ENCODE data around the gene ACSF2. TPM values are rescaled to one million over a fixed set of nuclear protein-coding genes. Genes with fewer than 3 reads are reported as not detected.
A peak's percentile ranks its signal among the peaks of the same experiment; 100 is the strongest.

The ACSF2 gene
- polyA plus RNA-seq, 2 of the 4 experiments (the other 2 are of a cell fraction): 24.4 to 33.6 TPM

DNA sequence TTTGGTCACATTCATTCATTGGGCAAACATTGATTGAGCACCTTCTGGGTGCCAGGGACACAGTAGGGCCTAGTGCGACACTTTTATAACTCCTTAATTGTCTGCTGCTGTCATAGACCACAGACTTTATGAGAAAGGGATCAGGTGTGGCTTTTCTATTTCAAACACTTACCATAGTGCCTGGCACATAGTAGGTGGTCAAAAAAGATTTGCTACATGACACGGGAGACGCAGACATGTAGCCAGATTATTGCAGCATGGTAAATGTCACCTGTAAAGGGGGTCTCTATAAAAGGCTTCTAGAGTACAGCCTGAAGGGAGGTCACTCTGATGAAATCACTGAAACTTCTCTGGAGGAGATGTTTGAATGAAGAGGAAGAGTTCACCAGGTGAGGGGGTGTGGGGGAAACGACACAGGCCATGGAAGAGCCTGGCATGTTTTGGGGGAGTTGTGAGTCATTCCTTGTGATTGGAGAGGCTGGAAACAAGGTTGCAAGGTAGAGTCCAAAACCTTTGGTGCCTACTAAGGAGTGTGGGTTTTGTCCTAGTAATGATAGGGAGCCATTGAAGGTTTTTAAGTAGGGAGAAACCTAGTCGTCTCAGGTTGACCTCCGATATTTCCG is 54.2 kb downstream of the ACSF2 start:
- ChIA-PET CTCF (interaction anchor here (1.0 to 10.0 kb wide), 30 partner anchors 8 to 382 kb away, joined by 3 to 238 read pairs (median 5); partner anchors contain the start of genes CHAD, COL1A1, EPN3 and LRRC59), POLR2A (interaction anchor here (0.9 to 1.0 kb wide), 5 partner anchors 23 to 328 kb away, joined by 3 to 4 read pairs (median 3); no protein-coding TSS in a partner anchor)
- Histone ChIP-seq H3K9me3 (no peaks in the 10 kb centered on the region), H3K27ac (peak overlapping the region in 1 of 2 experiments; percentile 91; a peak in 3 of 6 replicates), H3K4me1 (peaks cover 31% of the 10 kb centered on the region), H3K4me2 (peak overlapping the region; percentile 76), H3K4me3 (no peak overlapping the region; the same call in 2 of the 3 replicates)
- TF ChIP-seq MAZ (IDR thresholded peaks at IDR 0.05; ENCODE audit: borderline replicate concordance, low read depth, low read length): no peak
- no peak for TF ChIP-seq ZNF302 (CRISPR knock-in tag; IDR thresholded peaks at IDR 0.05)
- no peak for TF ChIP-seq HOXB5 (CRISPR knock-in tag; IDR thresholded peaks at IDR 0.05)
- TF ChIP-seq TP53 (CRISPR knock-in tag; IDR thresholded peaks at IDR 0.05): no peak
- TF ChIP-seq, protein P1, sequence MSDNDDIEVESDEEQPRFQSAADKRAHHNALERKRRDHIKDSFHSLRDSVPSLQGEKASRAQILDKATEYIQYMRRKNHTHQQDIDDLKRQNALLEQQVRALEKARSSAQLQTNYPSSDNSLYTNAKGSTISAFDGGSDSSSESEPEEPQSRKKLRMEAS (IDR thresholded peaks at IDR 0.05): no peak
- no peak for TF ChIP-seq MYC (IDR thresholded peaks at IDR 0.05; ENCODE audit: borderline replicate concordance, low read length)
- TF ChIP-seq NR3C1 (IDR thresholded peaks at IDR 0.05): no peak
- TF ChIP-seq NPAS2 (CRISPR knock-in tag; IDR thresholded peaks at IDR 0.05; ENCODE audit: borderline replicate concordance): no peak
- no peak for TF ChIP-seq EHF (CRISPR knock-in tag; IDR thresholded peaks at IDR 0.05)
- TF ChIP-seq RFX5 (IDR thresholded peaks at IDR 0.05): no peak
- no peak for TF ChIP-seq BHLHE40 (IDR thresholded peaks at IDR 0.05; ENCODE audit: low read depth, low read length)
- FAIRE-seq (no peak), DNase-seq (ENCODE audit: low read depth in 1 of 2, low spot score in 1 of 2) (no peak), ATAC-seq (no peak)
- 88% methylated on average over 7 of the region's 7 CpGs for WGBS (ENCODE audit: missing lambda C conversion rate)

DNA sequence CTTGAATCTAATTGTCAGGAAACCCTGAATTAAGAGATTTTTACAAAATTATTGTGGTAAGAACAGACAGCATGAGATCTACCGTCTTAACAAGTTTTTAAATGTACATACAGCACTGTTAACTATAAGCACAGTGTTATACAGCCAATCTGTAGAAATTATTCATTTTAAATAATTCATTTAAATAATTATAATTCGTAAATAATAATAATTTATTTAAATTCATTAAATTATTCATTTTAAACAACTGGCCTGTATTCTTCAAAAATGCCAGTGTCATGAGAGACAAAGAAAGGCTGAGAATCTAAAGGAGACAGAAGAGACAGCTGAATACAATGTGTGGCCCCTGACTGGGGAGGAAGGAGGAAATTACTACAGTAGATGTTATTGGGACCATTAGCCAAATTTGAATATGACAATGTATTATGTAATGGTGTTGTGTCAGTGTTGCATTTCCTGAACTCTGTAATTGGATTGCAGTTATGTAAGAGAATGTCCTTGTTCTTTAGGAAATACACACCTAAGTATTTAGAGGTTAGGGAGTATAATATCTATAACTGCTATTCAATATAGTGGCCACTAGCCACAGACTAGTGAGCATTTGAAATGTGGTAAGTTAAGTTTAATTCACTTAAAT is 55.0 kb downstream of the ACSF2 start:
- POLR2A ChIA-PET: no interaction called here
- no peak for ATAC-seq
- TF ChIP-seq PHF8 (IDR thresholded peaks at IDR 0.05; ENCODE audit: borderline replicate concordance, low read depth) (no peak), MYC (IDR thresholded peaks at IDR 0.05; ENCODE audit: borderline replicate concordance, low read length) (no peak), ZNF302 (CRISPR knock-in tag; IDR thresholded peaks at IDR 0.05) (no peak)
- 71% methylated on average over 2 of the region's 2 CpGs for WGBS (ENCODE audit: missing lambda C conversion rate)
- no peak for FAIRE-seq
- Histone ChIP-seq H3K9me3 (no peaks in the 10 kb centered on the region), H3K4me3 (no peak overlapping the region), H3K4me1 (peaks cover 31% of the 10 kb centered on the region), H3K4me2 (no peak overlapping the region), H3K27ac (no peak overlapping the region)
- CTCF ChIA-PET: interaction anchor here (1.1 to 4.8 kb wide), 10 partner anchors 9 to 361 kb away, joined by 3 to 119 read pairs (median 6); partner anchors contain the start of genes LRRC59 and SPATA20
- no peak for DNase-seq (ENCODE audit: low read depth in 1 of 2, low spot score in 1 of 2)

DNA sequence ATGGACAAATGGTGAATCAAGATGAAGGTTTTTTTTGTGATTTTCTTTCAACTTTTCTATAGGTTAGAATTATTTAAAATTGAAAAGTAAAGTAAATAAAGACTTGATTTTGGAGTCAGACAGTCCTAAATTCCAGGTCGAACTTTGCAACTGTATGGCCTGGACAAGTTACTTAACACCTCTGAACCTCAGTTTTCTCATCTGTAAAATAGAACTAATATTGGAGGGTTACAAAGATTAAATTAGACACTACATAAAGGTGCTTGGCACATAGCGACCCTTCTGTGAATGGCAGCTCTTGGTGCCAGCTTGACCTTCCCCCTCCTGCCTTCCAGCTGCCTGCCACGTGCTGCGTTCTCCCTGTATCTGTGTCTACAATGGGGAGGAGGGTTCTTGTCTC is 55.6 kb downstream of the ACSF2 start:
- no peak for FAIRE-seq
- no peak for DNase-seq (ENCODE audit: low read depth in 1 of 2, low spot score in 1 of 2)

More for the DNA sequence above, 55.6 kb downstream of the ACSF2 start:
- 69% methylated on average over 4 of the region's 4 CpGs for WGBS (ENCODE audit: missing lambda C conversion rate)
- TF ChIP-seq ZSCAN20 (CRISPR knock-in tag; IDR thresholded peaks at IDR 0.05): no peak
- no peak for TF ChIP-seq ZFP36 (IDR thresholded peaks at IDR 0.05; ENCODE audit: borderline replicate concordance, partially characterized antibody)
- TF ChIP-seq NR3C1 (IDR thresholded peaks at IDR 0.05): no peak
- no peak for TF ChIP-seq POLR2A (IDR thresholded peaks at IDR 0.05; ENCODE audit: low read length)
- TF ChIP-seq FOXS1 (CRISPR knock-in tag; IDR thresholded peaks at IDR 0.05): no peak
- TF ChIP-seq HDAC2 (IDR thresholded peaks at IDR 0.05): no peak
- TF ChIP-seq RARB (CRISPR knock-in tag; IDR thresholded peaks at IDR 0.05): no peak
- TF ChIP-seq, protein P2, sequence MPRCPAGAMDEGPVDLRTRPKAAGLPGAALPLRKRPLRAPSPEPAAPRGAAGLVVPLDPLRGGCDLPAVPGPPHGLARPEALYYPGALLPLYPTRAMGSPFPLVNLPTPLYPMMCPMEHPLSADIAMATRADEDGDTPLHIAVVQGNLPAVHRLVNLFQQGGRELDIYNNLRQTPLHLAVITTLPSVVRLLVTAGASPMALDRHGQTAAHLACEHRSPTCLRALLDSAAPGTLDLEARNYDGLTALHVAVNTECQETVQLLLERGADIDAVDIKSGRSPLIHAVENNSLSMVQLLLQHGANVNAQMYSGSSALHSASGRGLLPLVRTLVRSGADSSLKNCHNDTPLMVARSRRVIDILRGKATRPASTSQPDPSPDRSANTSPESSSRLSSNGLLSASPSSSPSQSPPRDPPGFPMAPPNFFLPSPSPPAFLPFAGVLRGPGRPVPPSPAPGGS (IDR thresholded peaks at IDR 0.05): no peak
- TF ChIP-seq CBX8 (IDR thresholded peaks at IDR 0.05): no peak
- no peak for TF ChIP-seq TP53 (CRISPR knock-in tag; IDR thresholded peaks at IDR 0.05)
- no peak for TF ChIP-seq KDM1A (IDR thresholded peaks at IDR 0.05; ENCODE audit: low read depth)
- TF ChIP-seq, protein P3, sequence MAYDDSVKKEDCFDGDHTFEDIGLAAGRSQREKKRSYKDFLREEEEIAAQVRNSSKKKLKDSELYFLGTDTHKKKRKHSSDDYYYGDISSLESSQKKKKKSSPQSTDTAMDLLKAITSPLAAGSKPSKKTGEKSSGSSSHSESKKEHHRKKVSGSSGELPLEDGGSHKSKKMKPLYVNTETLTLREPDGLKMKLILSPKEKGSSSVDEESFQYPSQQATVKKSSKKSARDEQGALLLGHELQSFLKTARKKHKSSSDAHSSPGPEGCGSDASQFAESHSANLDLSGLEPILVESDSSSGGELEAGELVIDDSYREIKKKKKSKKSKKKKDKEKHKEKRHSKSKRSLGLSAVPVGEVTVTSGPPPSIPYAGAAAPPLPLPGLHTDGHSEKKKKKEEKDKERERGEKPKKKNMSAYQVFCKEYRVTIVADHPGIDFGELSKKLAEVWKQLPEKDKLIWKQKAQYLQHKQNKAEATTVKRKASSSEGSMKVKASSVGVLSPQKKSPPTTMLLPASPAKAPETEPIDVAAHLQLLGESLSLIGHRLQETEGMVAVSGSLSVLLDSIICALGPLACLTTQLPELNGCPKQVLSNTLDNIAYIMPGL (CRISPR knock-in tag; IDR thresholded peaks at IDR 0.05; ENCODE audit: borderline replicate concordance): no peak
- TF ChIP-seq CEBPB (IDR thresholded peaks at IDR 0.05): no peak
- TF ChIP-seq NFE2L2 (conservative IDR thresholded peaks at IDR 0.05; ENCODE audit: low read length): no peak
- no peak for TF ChIP-seq KDM5A (IDR thresholded peaks at IDR 0.05)
- no peak for TF ChIP-seq GATA3 (IDR thresholded peaks at IDR 0.05; ENCODE audit: borderline replicate concordance)
- no peak for TF ChIP-seq EHF (CRISPR knock-in tag; IDR thresholded peaks at IDR 0.05)
- TF ChIP-seq CHD2 (IDR thresholded peaks at IDR 0.05; ENCODE audit: low read length, partially characterized antibody): no peak
- ChIA-PET CTCF (interaction anchor here (0.6 to 5.0 kb wide), 39 partner anchors 9 to 371 kb away, joined by 3 to 119 read pairs (median 6); partner anchors contain the start of genes ACSF2, EPN3, LRRC59 and SPATA20), POLR2A (interaction anchor here (0.8 kb wide), 1 partner anchor 157 kb away, joined by 3 read pairs; no protein-coding TSS in a partner anchor)
- no peak for ATAC-seq
- Histone ChIP-seq H3K4me3 (no peak overlapping the region), H3K9me3 (no peaks in the 10 kb centered on the region), H3K4me2 (no peak overlapping the region), H3K4me1 (peaks cover 31% of the 10 kb centered on the region), H3K27ac (peak overlapping the region in 1 of 2 experiments; percentile 54; a peak in 2 of 6 replicates)
